ENCODE results near the gene CAD. TPM values are rescaled to one million over a fixed set of nuclear protein-coding genes. Genes with fewer than 3 reads are reported as not detected.
A peak's percentile ranks its signal among the peaks of the same experiment; 100 is the strongest.

CAD gene
- polyA plus RNA-seq, 2 of the 4 experiments (the other 2 are of a cell fraction) = 50.5 to 69.3 TPM

DNA sequence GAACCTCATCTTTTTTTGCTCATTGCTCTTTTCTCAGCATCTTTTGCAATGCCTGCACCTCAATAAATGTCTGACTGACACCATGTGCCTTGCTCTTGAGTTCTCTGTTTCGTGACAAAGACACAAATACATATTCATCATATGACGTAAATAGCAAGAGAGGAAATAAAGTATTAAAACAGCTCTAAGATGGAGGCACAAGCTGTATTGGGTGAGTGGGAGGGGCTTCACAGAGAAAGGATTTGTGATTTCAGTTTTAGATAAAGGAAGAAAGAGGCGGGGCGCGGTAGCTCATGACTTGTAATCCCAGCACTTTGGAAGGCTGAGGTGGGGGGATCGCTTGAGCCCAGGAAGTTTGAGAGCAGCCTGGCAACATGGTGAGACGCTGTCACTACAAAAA, 2.9 kb downstream of the CAD start:
- 92% methylated on average over 7 of the region's 7 CpGs for WGBS (ENCODE audit: missing lambda C conversion rate)
- Histone ChIP-seq H3K4me1 (peaks cover 17% of the 10 kb centered on the region), H3K27ac (no peak overlapping the region), H3K9me3 (no peaks in the 10 kb centered on the region), H3K4me3 (no peak overlapping the region), H3K4me2 (no peak overlapping the region)
- no peak for DNase-seq (ENCODE audit: low read depth in 1 of 2, low spot score in 1 of 2)
- no peak for TF ChIP-seq ZSCAN20 (CRISPR knock-in tag; IDR thresholded peaks at IDR 0.05)
- TF ChIP-seq, protein P1, sequence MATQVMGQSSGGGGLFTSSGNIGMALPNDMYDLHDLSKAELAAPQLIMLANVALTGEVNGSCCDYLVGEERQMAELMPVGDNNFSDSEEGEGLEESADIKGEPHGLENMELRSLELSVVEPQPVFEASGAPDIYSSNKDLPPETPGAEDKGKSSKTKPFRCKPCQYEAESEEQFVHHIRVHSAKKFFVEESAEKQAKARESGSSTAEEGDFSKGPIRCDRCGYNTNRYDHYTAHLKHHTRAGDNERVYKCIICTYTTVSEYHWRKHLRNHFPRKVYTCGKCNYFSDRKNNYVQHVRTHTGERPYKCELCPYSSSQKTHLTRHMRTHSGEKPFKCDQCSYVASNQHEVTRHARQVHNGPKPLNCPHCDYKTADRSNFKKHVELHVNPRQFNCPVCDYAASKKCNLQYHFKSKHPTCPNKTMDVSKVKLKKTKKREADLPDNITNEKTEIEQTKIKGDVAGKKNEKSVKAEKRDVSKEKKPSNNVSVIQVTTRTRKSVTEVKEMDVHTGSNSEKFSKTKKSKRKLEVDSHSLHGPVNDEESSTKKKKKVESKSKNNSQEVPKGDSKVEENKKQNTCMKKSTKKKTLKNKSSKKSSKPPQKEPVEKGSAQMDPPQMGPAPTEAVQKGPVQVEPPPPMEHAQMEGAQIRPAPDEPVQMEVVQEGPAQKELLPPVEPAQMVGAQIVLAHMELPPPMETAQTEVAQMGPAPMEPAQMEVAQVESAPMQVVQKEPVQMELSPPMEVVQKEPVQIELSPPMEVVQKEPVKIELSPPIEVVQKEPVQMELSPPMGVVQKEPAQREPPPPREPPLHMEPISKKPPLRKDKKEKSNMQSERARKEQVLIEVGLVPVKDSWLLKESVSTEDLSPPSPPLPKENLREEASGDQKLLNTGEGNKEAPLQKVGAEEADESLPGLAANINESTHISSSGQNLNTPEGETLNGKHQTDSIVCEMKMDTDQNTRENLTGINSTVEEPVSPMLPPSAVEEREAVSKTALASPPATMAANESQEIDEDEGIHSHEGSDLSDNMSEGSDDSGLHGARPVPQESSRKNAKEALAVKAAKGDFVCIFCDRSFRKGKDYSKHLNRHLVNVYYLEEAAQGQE (IDR thresholded peaks at IDR 0.05) = no peak
- no peak for TF ChIP-seq RFX5 (IDR thresholded peaks at IDR 0.05)
- no peak for TF ChIP-seq RNF2 (IDR thresholded peaks at IDR 0.05; ENCODE audit: borderline replicate concordance, low read depth)
- TF ChIP-seq HOXB13 (CRISPR knock-in tag; IDR thresholded peaks at IDR 0.05; ENCODE audit: low read depth) = no peak
- TF ChIP-seq, protein P2, sequence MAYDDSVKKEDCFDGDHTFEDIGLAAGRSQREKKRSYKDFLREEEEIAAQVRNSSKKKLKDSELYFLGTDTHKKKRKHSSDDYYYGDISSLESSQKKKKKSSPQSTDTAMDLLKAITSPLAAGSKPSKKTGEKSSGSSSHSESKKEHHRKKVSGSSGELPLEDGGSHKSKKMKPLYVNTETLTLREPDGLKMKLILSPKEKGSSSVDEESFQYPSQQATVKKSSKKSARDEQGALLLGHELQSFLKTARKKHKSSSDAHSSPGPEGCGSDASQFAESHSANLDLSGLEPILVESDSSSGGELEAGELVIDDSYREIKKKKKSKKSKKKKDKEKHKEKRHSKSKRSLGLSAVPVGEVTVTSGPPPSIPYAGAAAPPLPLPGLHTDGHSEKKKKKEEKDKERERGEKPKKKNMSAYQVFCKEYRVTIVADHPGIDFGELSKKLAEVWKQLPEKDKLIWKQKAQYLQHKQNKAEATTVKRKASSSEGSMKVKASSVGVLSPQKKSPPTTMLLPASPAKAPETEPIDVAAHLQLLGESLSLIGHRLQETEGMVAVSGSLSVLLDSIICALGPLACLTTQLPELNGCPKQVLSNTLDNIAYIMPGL (CRISPR knock-in tag; IDR thresholded peaks at IDR 0.05; ENCODE audit: borderline replicate concordance) = no peak
- TF ChIP-seq JUN (IDR thresholded peaks at IDR 0.05) = no peak
- TF ChIP-seq CBX2 (IDR thresholded peaks at IDR 0.05; ENCODE audit: borderline replicate concordance, low read depth) = no peak
- TF ChIP-seq SREBF2 (IDR thresholded peaks at IDR 0.05) = no peak
- POLR2A ChIA-PET = no interaction called here
- FAIRE-seq = no peak
- ATAC-seq = no peak
- CTCF ChIA-PET = interaction anchor here (0.9 to 3.2 kb wide), 4 partner anchors 29 to 121 kb away, joined by 3 to 12 read pairs (median 4); no protein-coding TSS in a partner anchor

DNA sequence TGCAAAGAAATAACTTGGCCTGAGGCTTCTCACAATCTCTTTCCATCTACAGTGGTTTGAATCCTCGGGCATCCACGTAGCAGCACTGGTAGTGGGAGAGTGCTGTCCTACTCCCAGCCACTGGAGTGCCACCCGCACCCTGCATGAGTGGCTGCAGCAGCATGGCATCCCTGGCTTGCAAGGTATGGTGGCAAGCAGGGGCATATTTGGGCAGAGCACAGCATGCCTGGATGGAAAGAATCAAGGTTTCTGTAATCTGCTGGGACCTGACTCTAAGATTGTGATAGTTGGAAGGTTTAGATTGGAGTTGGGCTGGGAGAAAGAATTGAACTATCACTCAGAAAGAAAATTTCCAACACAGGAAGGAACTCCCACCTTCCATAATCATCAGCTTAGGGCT, 4.0 kb downstream of the CAD start:
- POLR2A ChIA-PET = no interaction called here
- 87% methylated on average over 3 of the region's 3 CpGs for WGBS (ENCODE audit: missing lambda C conversion rate)
- no peak for ATAC-seq
- H3K9me3 ChIP-seq = no peaks in the 10 kb centered on the region
- peaks cover 17% of the 10 kb centered on the region for H3K4me1 ChIP-seq
- no peak for FAIRE-seq
- H3K27ac ChIP-seq = no peak overlapping the region
- no peak overlapping the region for H3K4me2 ChIP-seq
- CTCF ChIA-PET = interaction anchor here (0.6 to 3.2 kb wide), 2 partner anchors 59 to 136 kb away, joined by 3 to 12 read pairs; no protein-coding TSS in a partner anchor
- H3K4me3 ChIP-seq = no peak overlapping the region
- TF ChIP-seq, protein P3, sequence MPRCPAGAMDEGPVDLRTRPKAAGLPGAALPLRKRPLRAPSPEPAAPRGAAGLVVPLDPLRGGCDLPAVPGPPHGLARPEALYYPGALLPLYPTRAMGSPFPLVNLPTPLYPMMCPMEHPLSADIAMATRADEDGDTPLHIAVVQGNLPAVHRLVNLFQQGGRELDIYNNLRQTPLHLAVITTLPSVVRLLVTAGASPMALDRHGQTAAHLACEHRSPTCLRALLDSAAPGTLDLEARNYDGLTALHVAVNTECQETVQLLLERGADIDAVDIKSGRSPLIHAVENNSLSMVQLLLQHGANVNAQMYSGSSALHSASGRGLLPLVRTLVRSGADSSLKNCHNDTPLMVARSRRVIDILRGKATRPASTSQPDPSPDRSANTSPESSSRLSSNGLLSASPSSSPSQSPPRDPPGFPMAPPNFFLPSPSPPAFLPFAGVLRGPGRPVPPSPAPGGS (IDR thresholded peaks at IDR 0.05) = no peak
- 0 out of 2 replicates have a peak, but pooled peaks have one; percentile 14 for TF ChIP-seq TFCP2L1 (CRISPR knock-in tag; IDR thresholded peaks at IDR 0.05)
- no peak for DNase-seq (ENCODE audit: low read depth in 1 of 2, low spot score in 1 of 2)

DNA sequence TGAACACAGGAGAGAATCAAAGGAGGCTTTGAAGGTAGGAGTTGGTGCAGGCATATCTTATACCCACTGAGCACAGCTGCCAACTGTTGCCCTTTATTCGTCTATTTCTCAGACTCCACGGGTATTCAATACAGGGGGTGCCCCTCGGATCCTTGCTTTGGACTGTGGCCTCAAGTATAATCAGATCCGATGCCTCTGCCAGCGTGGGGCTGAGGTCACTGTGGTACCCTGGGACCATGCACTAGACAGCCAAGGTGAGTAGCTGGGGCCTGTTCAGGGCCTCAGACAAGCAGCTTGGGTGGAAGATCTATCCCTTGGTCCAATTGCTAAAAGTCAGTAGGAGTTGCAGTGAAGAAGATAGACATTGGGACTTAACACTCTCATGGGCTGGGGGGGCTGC, 5.2 kb downstream of the CAD start:
- ATAC-seq = no peak
- peaks cover 12% of the 10 kb centered on the region for H3K4me1 ChIP-seq
- TF ChIP-seq HEYL (CRISPR knock-in tag; IDR thresholded peaks at IDR 0.05) (no peak), FOXS1 (CRISPR knock-in tag; IDR thresholded peaks at IDR 0.05) (no peak), RARB (CRISPR knock-in tag; IDR thresholded peaks at IDR 0.05) (no peak), KDM5A (IDR thresholded peaks at IDR 0.05) (no peak), CHD2 (IDR thresholded peaks at IDR 0.05; ENCODE audit: low read length, partially characterized antibody) (no peak), TFCP2L1 (CRISPR knock-in tag; IDR thresholded peaks at IDR 0.05) (no peak), CBX8 (IDR thresholded peaks at IDR 0.05) (no peak), NFE2L2 (conservative IDR thresholded peaks at IDR 0.05; ENCODE audit: low read length) (no peak), MAZ (IDR thresholded peaks at IDR 0.05; ENCODE audit: borderline replicate concordance, low read depth, low read length) (no peak), CEBPB (IDR thresholded peaks at IDR 0.05) (no peak), EP300 (IDR thresholded peaks at IDR 0.05) (no peak), POLR2AphosphoS2 (conservative IDR thresholded peaks at IDR 0.05; ENCODE audit: low read length) (no peak), RAD21 (conservative IDR thresholded peaks at IDR 0.05 in 1 of 2, IDR thresholded peaks at IDR 0.05 in 1 of 2) (no peak)
- TF ChIP-seq, protein P4, sequence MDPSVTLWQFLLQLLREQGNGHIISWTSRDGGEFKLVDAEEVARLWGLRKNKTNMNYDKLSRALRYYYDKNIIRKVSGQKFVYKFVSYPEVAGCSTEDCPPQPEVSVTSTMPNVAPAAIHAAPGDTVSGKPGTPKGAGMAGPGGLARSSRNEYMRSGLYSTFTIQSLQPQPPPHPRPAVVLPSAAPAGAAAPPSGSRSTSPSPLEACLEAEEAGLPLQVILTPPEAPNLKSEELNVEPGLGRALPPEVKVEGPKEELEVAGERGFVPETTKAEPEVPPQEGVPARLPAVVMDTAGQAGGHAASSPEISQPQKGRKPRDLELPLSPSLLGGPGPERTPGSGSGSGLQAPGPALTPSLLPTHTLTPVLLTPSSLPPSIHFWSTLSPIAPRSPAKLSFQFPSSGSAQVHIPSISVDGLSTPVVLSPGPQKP (IDR thresholded peaks at IDR 0.05; ENCODE audit: low read depth, low read length) = no peak
- TF ChIP-seq, protein P5, sequence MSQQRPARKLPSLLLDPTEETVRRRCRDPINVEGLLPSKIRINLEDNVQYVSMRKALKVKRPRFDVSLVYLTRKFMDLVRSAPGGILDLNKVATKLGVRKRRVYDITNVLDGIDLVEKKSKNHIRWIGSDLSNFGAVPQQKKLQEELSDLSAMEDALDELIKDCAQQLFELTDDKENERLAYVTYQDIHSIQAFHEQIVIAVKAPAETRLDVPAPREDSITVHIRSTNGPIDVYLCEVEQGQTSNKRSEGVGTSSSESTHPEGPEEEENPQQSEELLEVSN (IDR thresholded peaks at IDR 0.05; ENCODE audit: borderline replicate concordance, low read depth) = no peak
- TF ChIP-seq, protein P6, sequence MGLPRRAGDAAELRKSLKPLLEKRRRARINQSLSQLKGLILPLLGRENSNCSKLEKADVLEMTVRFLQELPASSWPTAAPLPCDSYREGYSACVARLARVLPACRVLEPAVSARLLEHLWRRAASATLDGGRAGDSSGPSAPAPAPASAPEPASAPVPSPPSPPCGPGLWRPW (IDR thresholded peaks at IDR 0.05) = no peak

More for the DNA sequence above, 5.2 kb downstream of the CAD start:
- POLR2A ChIA-PET = no interaction called here
- FAIRE-seq (no peak), DNase-seq (ENCODE audit: low read depth in 1 of 2, low spot score in 1 of 2) (no peak)
- Histone ChIP-seq H3K9me3 (no peaks in the 10 kb centered on the region), H3K27ac (no peak overlapping the region), H3K4me3 (no peak overlapping the region), H3K4me2 (no peak overlapping the region)
- 98% methylated on average over 5 of the region's 5 CpGs for WGBS (ENCODE audit: missing lambda C conversion rate)
- CTCF ChIA-PET = interaction anchor here (0.7 to 1.5 kb wide), 9 partner anchors 9 to 135 kb away, joined by 3 to 5 read pairs (median 3); partner anchors contain the start of gene KHK

All from A549 (cell line).